ENCODE measurements around the gene PRDX5.

PRDX5 gene

GRCh38 chr11:64299847-64300648 is 17.9 kb upstream of the PRDX5 start, which contains the start of gene CATSPERZ (continued):
- no peak for TF ChIP-seq ZNF8 (CRISPR knock-in tag; IDR thresholded peaks at IDR 0.05)

GRCh38 chr11:64303109-64304031 is 14.6 kb upstream of the PRDX5 start:
- TF ChIP-seq, protein P1, sequence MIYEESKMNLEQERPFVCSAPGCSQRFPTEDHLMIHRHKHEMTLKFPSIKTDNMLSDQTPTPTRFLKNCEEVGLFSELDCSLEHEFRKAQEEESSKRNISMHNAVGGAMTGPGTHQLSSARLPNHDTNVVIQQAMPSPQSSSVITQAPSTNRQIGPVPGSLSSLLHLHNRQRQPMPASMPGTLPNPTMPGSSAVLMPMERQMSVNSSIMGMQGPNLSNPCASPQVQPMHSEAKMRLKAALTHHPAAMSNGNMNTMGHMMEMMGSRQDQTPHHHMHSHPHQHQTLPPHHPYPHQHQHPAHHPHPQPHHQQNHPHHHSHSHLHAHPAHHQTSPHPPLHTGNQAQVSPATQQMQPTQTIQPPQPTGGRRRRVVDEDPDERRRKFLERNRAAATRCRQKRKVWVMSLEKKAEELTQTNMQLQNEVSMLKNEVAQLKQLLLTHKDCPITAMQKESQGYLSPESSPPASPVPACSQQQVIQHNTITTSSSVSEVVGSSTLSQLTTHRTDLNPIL (CRISPR knock-in tag; IDR thresholded peaks at IDR 0.05; ENCODE audit: low read depth): no peak
- no peak for TF ChIP-seq ESRRG (CRISPR knock-in tag; IDR thresholded peaks at IDR 0.05)
- no peak for TF ChIP-seq PATZ1 (CRISPR knock-in tag; IDR thresholded peaks at IDR 0.05; ENCODE audit: borderline replicate concordance)
- TF ChIP-seq GLIS3 (CRISPR knock-in tag; IDR thresholded peaks at IDR 0.05): no peak
- no peak for TF ChIP-seq TSHZ2 (CRISPR knock-in tag; IDR thresholded peaks at IDR 0.05)
- TF ChIP-seq TOX (CRISPR knock-in tag; IDR thresholded peaks at IDR 0.05; ENCODE audit: borderline replicate concordance): no peak
- TF ChIP-seq RARB (CRISPR knock-in tag; IDR thresholded peaks at IDR 0.05): no peak
- TF ChIP-seq SNAI2 (CRISPR knock-in tag; IDR thresholded peaks at IDR 0.05): no peak
- no peak for TF ChIP-seq ZC3H10 (CRISPR knock-in tag; IDR thresholded peaks at IDR 0.05)
- no peak for TF ChIP-seq BACH2 (CRISPR knock-in tag; IDR thresholded peaks at IDR 0.05; ENCODE audit: borderline replicate concordance)
- TF ChIP-seq ISL1 (CRISPR knock-in tag; IDR thresholded peaks at IDR 0.05): no peak
- TF ChIP-seq ZNF565 (CRISPR knock-in tag; conservative IDR thresholded peaks at IDR 0.05; ENCODE audit: low read depth): no peak
- TF ChIP-seq, protein P2, sequence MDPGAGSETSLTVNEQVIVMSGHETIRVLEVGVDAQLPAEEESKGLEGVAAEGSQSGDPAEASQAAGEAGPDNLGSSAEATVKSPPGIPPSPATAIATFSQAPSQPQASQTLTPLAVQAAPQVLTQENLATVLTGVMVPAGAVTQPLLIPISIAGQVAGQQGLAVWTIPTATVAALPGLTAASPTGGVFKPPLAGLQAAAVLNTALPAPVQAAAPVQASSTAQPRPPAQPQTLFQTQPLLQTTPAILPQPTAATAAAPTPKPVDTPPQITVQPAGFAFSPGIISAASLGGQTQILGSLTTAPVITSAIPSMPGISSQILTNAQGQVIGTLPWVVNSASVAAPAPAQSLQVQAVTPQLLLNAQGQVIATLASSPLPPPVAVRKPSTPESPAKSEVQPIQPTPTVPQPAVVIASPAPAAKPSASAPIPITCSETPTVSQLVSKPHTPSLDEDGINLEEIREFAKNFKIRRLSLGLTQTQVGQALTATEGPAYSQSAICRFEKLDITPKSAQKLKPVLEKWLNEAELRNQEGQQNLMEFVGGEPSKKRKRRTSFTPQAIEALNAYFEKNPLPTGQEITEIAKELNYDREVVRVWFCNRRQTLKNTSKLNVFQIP (CRISPR knock-in tag; IDR thresholded peaks at IDR 0.05; ENCODE audit: borderline replicate concordance, low read depth): no peak
- TF ChIP-seq, protein P3, sequence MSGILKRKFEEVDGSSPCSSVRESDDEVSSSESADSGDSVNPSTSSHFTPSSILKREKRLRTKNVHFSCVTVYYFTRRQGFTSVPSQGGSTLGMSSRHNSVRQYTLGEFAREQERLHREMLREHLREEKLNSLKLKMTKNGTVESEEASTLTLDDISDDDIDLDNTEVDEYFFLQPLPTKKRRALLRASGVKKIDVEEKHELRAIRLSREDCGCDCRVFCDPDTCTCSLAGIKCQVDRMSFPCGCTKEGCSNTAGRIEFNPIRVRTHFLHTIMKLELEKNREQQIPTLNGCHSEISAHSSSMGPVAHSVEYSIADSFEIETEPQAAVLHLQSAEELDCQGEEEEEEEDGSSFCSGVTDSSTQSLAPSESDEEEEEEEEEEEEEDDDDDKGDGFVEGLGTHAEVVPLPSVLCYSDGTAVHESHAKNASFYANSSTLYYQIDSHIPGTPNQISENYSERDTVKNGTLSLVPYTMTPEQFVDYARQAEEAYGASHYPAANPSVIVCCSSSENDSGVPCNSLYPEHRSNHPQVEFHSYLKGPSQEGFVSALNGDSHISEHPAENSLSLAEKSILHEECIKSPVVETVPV (CRISPR knock-in tag; IDR thresholded peaks at IDR 0.05): no peak
- no peak for TF ChIP-seq PPARA (CRISPR knock-in tag; IDR thresholded peaks at IDR 0.05; ENCODE audit: borderline replicate concordance)
- TF ChIP-seq OSR1 (CRISPR knock-in tag; IDR thresholded peaks at IDR 0.05): no peak
- ATAC-seq: no peak

GRCh38 chr11:64304032-64304315 is 13.9 kb upstream of the PRDX5 start:
- TF ChIP-seq GLIS3 (CRISPR knock-in tag; IDR thresholded peaks at IDR 0.05) (no peak), RARB (CRISPR knock-in tag; IDR thresholded peaks at IDR 0.05) (no peak), ZFP30 (CRISPR knock-in tag; IDR thresholded peaks at IDR 0.05) (no peak), SNAI2 (CRISPR knock-in tag; IDR thresholded peaks at IDR 0.05) (no peak), ZC3H10 (CRISPR knock-in tag; IDR thresholded peaks at IDR 0.05) (no peak), ZNF8 (CRISPR knock-in tag; IDR thresholded peaks at IDR 0.05) (no peak), ZNF565 (CRISPR knock-in tag; conservative IDR thresholded peaks at IDR 0.05; ENCODE audit: low read depth) (no peak)
- TF ChIP-seq, protein P2 (CRISPR knock-in tag; IDR thresholded peaks at IDR 0.05; ENCODE audit: borderline replicate concordance, low read depth): no peak
- no peak for ATAC-seq

Data from SK-N-SH treated with all-trans-retinoic acid at 6 μM for 48 hours (cell line).